Nephron (organoid): ENCODE measurements around the gene TMTC2.
A peak's percentile ranks its signal among the peaks of the same experiment; 100 is the strongest.

Experiments
- H3K27ac Mint-ChIP-seq, 3 experiments: 2 replicates each; pipeline ENCODE4 v1.8.0; 2020; ENCODE audit warnings: mixed read lengths in 3 of 3, mild to moderate bottlenecking in 2 of 3, moderate library complexity in 1 of 3
- H3K27me3 Mint-ChIP-seq: 2 replicates; pipeline ENCODE4 v1.8.0; 2021; ENCODE audit warnings: low read depth, mild to moderate bottlenecking, moderate library complexity, mixed read lengths
- H3K36me3 Mint-ChIP-seq: 2 replicates; pipeline ENCODE4 v1.8.0; 2020; ENCODE audit warnings: low read depth, mixed read lengths
- H3K4me1 Mint-ChIP-seq: 2 replicates; pipeline ENCODE4 v1.8.0; 2020; ENCODE audit warnings: mixed read lengths
- H3K4me3 Mint-ChIP-seq, 3 experiments: 2 replicates each; pipeline ENCODE4 v1.8.0; 2020; ENCODE audit warnings: mild to moderate bottlenecking in 3 of 3, mixed read lengths in 3 of 3, moderate library complexity in 2 of 3
- H3K9me3 Mint-ChIP-seq: 2 replicates; pipeline ENCODE4 v1.8.0; 2020; ENCODE audit warnings: mixed read lengths
- TF ChIP-seq, protein P1 (sequence below), 3 experiments: fragments of 200-600 bp; sonication (generic); IDR thresholded peaks; one replicate each; pipeline ENCODE4 v1.5.0; 2021; ENCODE audit warnings: antibody characterized with exemption in 3 of 3; ENCODE audit not compliant: unreplicated experiment in 3 of 3

The TMTC2 gene

GRCh38 chr12:82705774-82706173, 19.1 kb downstream of the TMTC2 start:
- Mint-ChIP-seq H3K27me3 (no peaks in the 10 kb centered on the region), H3K4me1 (peaks cover 24% of the 10 kb centered on the region), H3K36me3 (peaks cover 38% of the 10 kb centered on the region), H3K9me3 (no peaks in the 10 kb centered on the region), H3K4me3 (no peak overlapping the region), H3K27ac (no peak overlapping the region)
- TF ChIP-seq, protein P1, sequence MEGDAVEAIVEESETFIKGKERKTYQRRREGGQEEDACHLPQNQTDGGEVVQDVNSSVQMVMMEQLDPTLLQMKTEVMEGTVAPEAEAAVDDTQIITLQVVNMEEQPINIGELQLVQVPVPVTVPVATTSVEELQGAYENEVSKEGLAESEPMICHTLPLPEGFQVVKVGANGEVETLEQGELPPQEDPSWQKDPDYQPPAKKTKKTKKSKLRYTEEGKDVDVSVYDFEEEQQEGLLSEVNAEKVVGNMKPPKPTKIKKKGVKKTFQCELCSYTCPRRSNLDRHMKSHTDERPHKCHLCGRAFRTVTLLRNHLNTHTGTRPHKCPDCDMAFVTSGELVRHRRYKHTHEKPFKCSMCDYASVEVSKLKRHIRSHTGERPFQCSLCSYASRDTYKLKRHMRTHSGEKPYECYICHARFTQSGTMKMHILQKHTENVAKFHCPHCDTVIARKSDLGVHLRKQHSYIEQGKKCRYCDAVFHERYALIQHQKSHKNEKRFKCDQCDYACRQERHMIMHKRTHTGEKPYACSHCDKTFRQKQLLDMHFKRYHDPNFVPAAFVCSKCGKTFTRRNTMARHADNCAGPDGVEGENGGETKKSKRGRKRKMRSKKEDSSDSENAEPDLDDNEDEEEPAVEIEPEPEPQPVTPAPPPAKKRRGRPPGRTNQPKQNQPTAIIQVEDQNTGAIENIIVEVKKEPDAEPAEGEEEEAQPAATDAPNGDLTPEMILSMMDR (IDR thresholded peaks at IDR 0.05; ENCODE audit: unreplicated experiment in 3 of 3) = no peak

- peak overlapping the region; percentile 35 to 69 (median 51) for H3K27ac Mint-ChIP-seq
- peaks cover 4% of the 10 kb centered on the region for H3K9me3 Mint-ChIP-seq
- TF ChIP-seq, protein P1 (IDR thresholded peaks at IDR 0.05; ENCODE audit: unreplicated experiment in 3 of 3) = no peak
These were observed 21.6 kb downstream of the TMTC2 start for GRCh38 chr12:82708061-82708879.

GRCh38 chr12:82709794-82710355, 23.2 kb downstream of the TMTC2 start:
- Mint-ChIP-seq H3K4me1 (peaks cover 24% of the 10 kb centered on the region), H3K27me3 (no peaks in the 10 kb centered on the region), H3K9me3 (peaks cover 6% of the 10 kb centered on the region), H3K4me3 (no peak overlapping the region), H3K36me3 (peaks cover 48% of the 10 kb centered on the region), H3K27ac (no peak overlapping the region)
- TF ChIP-seq, protein P1 (IDR thresholded peaks at IDR 0.05; ENCODE audit: unreplicated experiment in 3 of 3) = no peak

More at GRCh38 chr12:82708061-82708879, 21.6 kb downstream of the TMTC2 start:
- H3K27me3 Mint-ChIP-seq = no peaks in the 10 kb centered on the region
- H3K4me1 Mint-ChIP-seq = peaks cover 24% of the 10 kb centered on the region
- H3K4me3 Mint-ChIP-seq = no peak overlapping the region
- H3K36me3 Mint-ChIP-seq = peaks cover 48% of the 10 kb centered on the region

GRCh38 chr12:82710741-82711140, 24.0 kb downstream of the TMTC2 start:
- H3K4me1 Mint-ChIP-seq = peaks cover 24% of the 10 kb centered on the region
- TF ChIP-seq, protein P1 (IDR thresholded peaks at IDR 0.05; ENCODE audit: unreplicated experiment in 3 of 3) = no peak
- peaks cover 51% of the 10 kb centered on the region for H3K36me3 Mint-ChIP-seq
- no peaks in the 10 kb centered on the region for H3K27me3 Mint-ChIP-seq
- peaks cover 6% of the 10 kb centered on the region for H3K9me3 Mint-ChIP-seq
- no peak overlapping the region for H3K27ac Mint-ChIP-seq
- H3K4me3 Mint-ChIP-seq = no peak overlapping the region

DNA sequence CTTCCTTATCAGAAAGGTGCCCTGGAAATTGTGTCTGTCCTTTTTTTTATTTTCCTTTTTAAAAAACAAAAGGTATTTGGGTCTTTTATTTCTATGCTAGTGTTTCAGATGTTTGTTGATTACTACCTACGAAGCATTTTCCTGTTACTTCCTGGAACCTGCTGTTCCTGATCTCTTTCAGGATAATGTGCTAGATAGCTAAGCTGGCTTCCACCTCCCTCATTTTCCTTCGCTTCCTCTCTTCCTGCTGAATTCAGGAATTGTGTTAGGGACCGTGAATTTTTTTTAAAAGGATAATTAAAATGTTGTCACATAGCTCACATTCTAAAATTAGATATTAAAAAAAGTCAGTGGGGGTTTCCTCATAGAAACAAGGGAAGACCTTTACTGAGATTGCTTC, 27.7 kb downstream of the TMTC2 start:
- peaks cover 60% of the 10 kb centered on the region for H3K36me3 Mint-ChIP-seq
- H3K27ac Mint-ChIP-seq = no peak overlapping the region
- TF ChIP-seq, protein P1 (IDR thresholded peaks at IDR 0.05; ENCODE audit: unreplicated experiment in 3 of 3) = no peak
- H3K9me3 Mint-ChIP-seq = peaks cover 6% of the 10 kb centered on the region
- no peak overlapping the region for H3K4me3 Mint-ChIP-seq
- H3K4me1 Mint-ChIP-seq = peaks cover 4% of the 10 kb centered on the region
- no peaks in the 10 kb centered on the region for H3K27me3 Mint-ChIP-seq
